Mesenchymal stem cell (in vitro differentiated cells and primary cell): ENCODE data around the gene GFOD1.

ENCODE experiments used
- DNase-seq: peaks from one replicate; pipeline ENCODE4 v3.0.0-alpha.2; 2013
- H2AFZ ChIP-seq: one replicate; pipeline ENCODE4 v1.6.1; 2013; ENCODE audit warnings: low read depth, mild to moderate bottlenecking, control low read depth, inconsistent platforms, low read length, moderate library complexity
- H2AK5ac ChIP-seq: 2 replicates; pipeline ENCODE4 v1.6.1; 2013; ENCODE audit warnings: low read length, moderate library complexity, mild to moderate bottlenecking, inconsistent platforms; ENCODE audit not compliant: severe bottlenecking
- H2BK120ac ChIP-seq: one replicate; pipeline ENCODE4 v1.6.1; 2013; ENCODE audit warnings: low read depth, mild to moderate bottlenecking, inconsistent platforms, low read length, moderate library complexity
- H2BK12ac ChIP-seq, 2 experiments: one replicate each; pipeline ENCODE4 v1.6.1; 2013; ENCODE audit warnings: inconsistent platforms in 2 of 2, low read length in 2 of 2, mild to moderate bottlenecking in 2 of 2, moderate library complexity in 2 of 2, control low read depth in 1 of 2
- H2BK15ac ChIP-seq: one replicate; pipeline ENCODE4 v1.6.1; 2013; ENCODE audit warnings: mild to moderate bottlenecking, low read depth, inconsistent platforms; ENCODE audit not compliant: poor library complexity, severe bottlenecking
- H2BK5ac ChIP-seq: 2 replicates; pipeline ENCODE4 v1.6.1; 2013; ENCODE audit warnings: low read depth, mild to moderate bottlenecking, low read length, control low read depth, inconsistent platforms; ENCODE audit not compliant: poor library complexity, severe bottlenecking
- H3K14ac ChIP-seq, 2 experiments: one replicate each; pipeline ENCODE4 v1.6.1; 2013; ENCODE audit warnings: inconsistent platforms in 2 of 2, low read length in 2 of 2, control low read depth in 1 of 2, mild to moderate bottlenecking in 1 of 2, moderate library complexity in 1 of 2
- H3K18ac ChIP-seq, 2 experiments: one replicate each; pipeline ENCODE4 v1.6.1; 2013; ENCODE audit warnings: inconsistent platforms in 2 of 2, low read length in 2 of 2, control low read depth in 1 of 2, low read depth in 1 of 2, mild to moderate bottlenecking in 1 of 2
- H3K23ac ChIP-seq, 2 experiments: one replicate each; pipeline ENCODE4 v1.6.1; 2013; ENCODE audit warnings: inconsistent platforms in 2 of 2, low read length in 2 of 2, mild to moderate bottlenecking in 2 of 2, moderate library complexity in 2 of 2, control low read depth in 1 of 2
- H3K27ac ChIP-seq: 2 replicates; pipeline ENCODE4 v1.5.1; 2013; ENCODE audit warnings: mild to moderate bottlenecking, moderate library complexity, low read length, control low read depth, inconsistent platforms; ENCODE audit not compliant: poor library complexity, severe bottlenecking
- H3K27me3 ChIP-seq, 2 experiments: 2 replicates each; pipeline versions ENCODE4 v1.6.1 to v1.7.0; 2013; ENCODE audit warnings: low read length in 2 of 2, mild to moderate bottlenecking in 2 of 2, moderate library complexity in 2 of 2, control low read depth in 1 of 2, inconsistent platforms in 1 of 2; ENCODE audit not compliant: control insufficient read depth in 1 of 2, insufficient read depth in 1 of 2
- H3K36me3 ChIP-seq, 2 experiments: 2 replicates each; pipeline versions ENCODE4 v1.6.1 to v1.7.0; 2013; ENCODE audit warnings: low read length in 2 of 2, control low read depth in 1 of 2, inconsistent platforms in 1 of 2, low read depth in 1 of 2, mild to moderate bottlenecking in 1 of 2; ENCODE audit not compliant: insufficient read depth in 2 of 2, control insufficient read depth in 1 of 2
- H3K4ac ChIP-seq, 2 experiments: one replicate each; pipeline ENCODE4 v1.6.1; 2013; ENCODE audit warnings: inconsistent platforms in 2 of 2, low read length in 2 of 2, mild to moderate bottlenecking in 2 of 2, moderate library complexity in 2 of 2, control low read depth in 1 of 2, low read depth in 1 of 2
- H3K4me1 ChIP-seq: 2 replicates; pipeline ENCODE4 v1.6.1; 2013; ENCODE audit warnings: low read depth, low read length, control low read depth; ENCODE audit not compliant: control insufficient read depth, insufficient read depth
- H3K4me2 ChIP-seq: 2 replicates; pipeline ENCODE4 v1.6.1; 2013; ENCODE audit warnings: low read length, mild to moderate bottlenecking, inconsistent platforms; ENCODE audit not compliant: poor library complexity, severe bottlenecking
- H3K4me3 ChIP-seq, 2 experiments: 2 replicates each; pipeline versions ENCODE4 v1.5.1 to v1.7.0; 2013; ENCODE audit warnings: low read length in 2 of 2, mild to moderate bottlenecking in 2 of 2, control low read depth in 1 of 2, low read depth in 1 of 2; ENCODE audit not compliant: insufficient read depth in 1 of 2
- H3K79me1 ChIP-seq: replicated peaks from 2 replicates; pipeline ENCODE4 v1.6.1; 2013; ENCODE audit warnings: mild to moderate bottlenecking, control low read depth, low read length, inconsistent platforms; ENCODE audit not compliant: poor library complexity, severe bottlenecking
- H3K9ac ChIP-seq: 2 replicates; pipeline ENCODE4 v1.7.0; 2013; ENCODE audit warnings: mild to moderate bottlenecking, low read length, moderate library complexity
- H3K9me3 ChIP-seq: 2 replicates; pipeline ENCODE4 v1.7.0; 2013; ENCODE audit warnings: mild to moderate bottlenecking, low read length; ENCODE audit not compliant: control insufficient read depth
- H4K8ac ChIP-seq: one replicate; pipeline ENCODE4 v1.6.1; 2013; ENCODE audit warnings: inconsistent platforms, mild to moderate bottlenecking, low read length, moderate library complexity
- H4K91ac ChIP-seq: one replicate; pipeline ENCODE4 v1.6.1; 2013; ENCODE audit warnings: mild to moderate bottlenecking, low read length, inconsistent platforms
- WGBS: methylation state at CpG from one replicate; pipeline ENCODE4 v1.1.7; 2013; ENCODE audit warnings: mixed read lengths; 5-methylcytosine and 5-hydroxymethylcytosine counted together

The GFOD1 gene

GRCh38 chr6:13409991-13410390, 77.4 kb downstream of the GFOD1 start:
- Histone ChIP-seq H2AK5ac (no peak overlapping the region), H3K4me2 (no peak overlapping the region), H3K9ac (no peak overlapping the region), H4K91ac (no peak overlapping the region), H3K4me3 (no peak overlapping the region), H3K18ac (no peak overlapping the region), H3K79me1 (no peaks in the 10 kb centered on the region), H2BK12ac (no peak overlapping the region), H4K8ac (no peak overlapping the region), H2AFZ (no peak overlapping the region), H3K14ac (no peak overlapping the region), H2BK5ac (no peak overlapping the region), H3K27ac (no peak overlapping the region), H3K9me3 (no peaks in the 10 kb centered on the region), H2BK15ac (no peak overlapping the region), H3K27me3 (no peaks in the 10 kb centered on the region), H3K36me3 (no peaks in the 10 kb centered on the region), H2BK120ac (no peak overlapping the region), H3K23ac (no peak overlapping the region), H3K4me1 (peaks cover 7% of the 10 kb centered on the region), H3K4ac (no peak overlapping the region)
- no peak for DNase-seq
- WGBS = 97% methylated on average over 1 of the region's 2 CpGs

GRCh38 chr6:13407709-13408695, 79.4 kb downstream of the GFOD1 start:
- peak; percentile 79 for DNase-seq
- H3K27ac ChIP-seq = no peak overlapping the region
- H3K9ac ChIP-seq = no peak overlapping the region
- no peak overlapping the region for H2BK12ac ChIP-seq
- peak overlapping the region; percentile 14 to 63 for H3K18ac ChIP-seq
- H2BK5ac ChIP-seq = no peak overlapping the region
- no peaks in the 10 kb centered on the region for H3K27me3 ChIP-seq
- no peaks in the 10 kb centered on the region for H3K36me3 ChIP-seq
- no peaks in the 10 kb centered on the region for H3K9me3 ChIP-seq
- H3K4me2 ChIP-seq = no peak overlapping the region
- H2BK120ac ChIP-seq = no peak overlapping the region
- no peak overlapping the region for H2BK15ac ChIP-seq
- peaks cover 2% of the 10 kb centered on the region for H3K4me1 ChIP-seq
- no peak overlapping the region for H3K4me3 ChIP-seq
- H4K91ac ChIP-seq = no peak overlapping the region
- H2AK5ac ChIP-seq = no peak overlapping the region
- no peak overlapping the region for H3K23ac ChIP-seq
- peak overlapping the region in 1 of 2 experiments; percentile 18 for H3K4ac ChIP-seq
- H3K79me1 ChIP-seq = no peaks in the 10 kb centered on the region
- H3K14ac ChIP-seq = peak overlapping the region in 1 of 2 experiments; percentile 32
- 91% methylated on average over 10 of the region's 12 CpGs for WGBS
- no peak overlapping the region for H2AFZ ChIP-seq
- H4K8ac ChIP-seq = peak overlapping the region; percentile 42

- H2AFZ ChIP-seq = no peak overlapping the region
- H3K23ac ChIP-seq = no peak overlapping the region
- H3K9me3 ChIP-seq = no peaks in the 10 kb centered on the region
- no peak overlapping the region for H2BK120ac ChIP-seq
- H3K79me1 ChIP-seq = no peaks in the 10 kb centered on the region
- H3K9ac ChIP-seq = no peak overlapping the region
- no peak overlapping the region for H3K18ac ChIP-seq
- no peak overlapping the region for H4K8ac ChIP-seq
- H3K27ac ChIP-seq = no peak overlapping the region
- no peak overlapping the region for H3K4me3 ChIP-seq
- H3K27me3 ChIP-seq = no peaks in the 10 kb centered on the region
- H2BK12ac ChIP-seq = no peak overlapping the region
- no peak overlapping the region for H3K4me2 ChIP-seq
- 97% methylated on average over 3 of the region's 3 CpGs for WGBS
- H2BK5ac ChIP-seq = no peak overlapping the region
- H3K4me1 ChIP-seq = peaks cover 2% of the 10 kb centered on the region
- H3K36me3 ChIP-seq = no peaks in the 10 kb centered on the region
- H3K4ac ChIP-seq = no peak overlapping the region
- no peak overlapping the region for H2BK15ac ChIP-seq
- H4K91ac ChIP-seq = no peak overlapping the region
- H3K14ac ChIP-seq = no peak overlapping the region
- no peak for DNase-seq
- no peak overlapping the region for H2AK5ac ChIP-seq
Measured at GRCh38 chr6:13407368-13407708, 80.1 kb downstream of the GFOD1 start.

- Histone ChIP-seq H3K36me3 (no peaks in the 10 kb centered on the region), H4K91ac (no peak overlapping the region), H2BK120ac (no peak overlapping the region), H3K4me3 (no peak overlapping the region), H3K4me2 (no peak overlapping the region), H3K79me1 (no peaks in the 10 kb centered on the region), H3K9ac (no peak overlapping the region), H3K23ac (no peak overlapping the region), H3K9me3 (no peaks in the 10 kb centered on the region), H3K4me1 (peaks cover 2% of the 10 kb centered on the region), H2BK5ac (no peak overlapping the region), H2BK15ac (no peak overlapping the region), H3K27ac (no peak overlapping the region), H4K8ac (no peak overlapping the region), H3K14ac (no peak overlapping the region), H2AK5ac (no peak overlapping the region), H2AFZ (no peak overlapping the region), H3K4ac (no peak overlapping the region), H2BK12ac (no peak overlapping the region), H3K27me3 (no peaks in the 10 kb centered on the region), H3K18ac (no peak overlapping the region)
- no peak for DNase-seq
- 100% methylated on average over 1 of the region's 1 CpG for WGBS
Measured at GRCh38 chr6:13406781-13407180, 80.6 kb downstream of the GFOD1 start.
